NCI-H146 treated with DMSO at 0.1 percent for 48 hours (cell line): Measurements from ENCODE around the gene TBC1D5.
"Not testable (repeated sequence)": the region's sequence is repeated elsewhere in the genome, so short reads cannot be mapped to it uniquely, and the experiment has no call there.

Experiments used
- DNase-seq: peaks from one replicate; lab custom pipeline; 2025; ENCODE audit not compliant: unreplicated experiment; lab: John Stamatoyannopoulos, UW

Gene TBC1D5

GRCh38 chr3:17491601-17492000 is 250.8 kb downstream of the TBC1D5 start:
- no peak for DNase-seq

GRCh38 chr3:17491190-17491589 is 251.2 kb downstream of the TBC1D5 start:
- DNase-seq, result not testable (repeated sequence)

GRCh38 chr3:17489139-17489538 is 253.3 kb downstream of the TBC1D5 start:
- DNase-seq, result no peak

GRCh38 chr3:17481116-17481515 is 261.3 kb downstream of the TBC1D5 start:
- no peak for DNase-seq

- no peak for DNase-seq
Observed at GRCh38 chr3:17479681-17480405, 262.6 kb downstream of the TBC1D5 start.

- no peak for DNase-seq
Observed at GRCh38 chr3:17478673-17479072, 263.8 kb downstream of the TBC1D5 start.

- DNase-seq, result no peak
Observed at GRCh38 chr3:17473761-17474160, 268.7 kb downstream of the TBC1D5 start.

- DNase-seq, result no peak
Observed at GRCh38 chr3:17469954-17470353, 272.5 kb downstream of the TBC1D5 start.

- DNase-seq, result no peak
Observed at GRCh38 chr3:17469520-17469919, 272.9 kb downstream of the TBC1D5 start.

- no peak for DNase-seq
Observed at GRCh38 chr3:17466028-17466427, 276.4 kb downstream of the TBC1D5 start.

GRCh38 chr3:17459470-17459993 is 282.9 kb downstream of the TBC1D5 start:
- no peak for DNase-seq

- no peak for DNase-seq
Observed at GRCh38 chr3:17456650-17457049, 285.8 kb downstream of the TBC1D5 start.

- no peak for DNase-seq
Observed at GRCh38 chr3:17456046-17456445, 286.4 kb downstream of the TBC1D5 start.

GRCh38 chr3:17444865-17445264 is 297.6 kb downstream of the TBC1D5 start:
- no peak for DNase-seq

GRCh38 chr3:17443142-17443541 is 299.3 kb downstream of the TBC1D5 start:
- DNase-seq, result no peak

GRCh38 chr3:17442332-17443049 is 299.9 kb downstream of the TBC1D5 start:
- DNase-seq, result no peak

- DNase-seq, result no peak
Observed at GRCh38 chr3:17433876-17434275, 308.6 kb downstream of the TBC1D5 start.

GRCh38 chr3:17432236-17432635 is 310.2 kb downstream of the TBC1D5 start:
- no peak for DNase-seq

- no peak for DNase-seq
Observed at GRCh38 chr3:17431484-17432045, 310.9 kb downstream of the TBC1D5 start.

GRCh38 chr3:17431004-17431403 is 311.4 kb downstream of the TBC1D5 start:
- peak; percentile 26 for DNase-seq

- DNase-seq, result no peak
Observed at GRCh38 chr3:17430582-17430981, 311.8 kb downstream of the TBC1D5 start.
